ENCODE measurements around the gene OR8B4.

OR8B4 gene

DNA sequence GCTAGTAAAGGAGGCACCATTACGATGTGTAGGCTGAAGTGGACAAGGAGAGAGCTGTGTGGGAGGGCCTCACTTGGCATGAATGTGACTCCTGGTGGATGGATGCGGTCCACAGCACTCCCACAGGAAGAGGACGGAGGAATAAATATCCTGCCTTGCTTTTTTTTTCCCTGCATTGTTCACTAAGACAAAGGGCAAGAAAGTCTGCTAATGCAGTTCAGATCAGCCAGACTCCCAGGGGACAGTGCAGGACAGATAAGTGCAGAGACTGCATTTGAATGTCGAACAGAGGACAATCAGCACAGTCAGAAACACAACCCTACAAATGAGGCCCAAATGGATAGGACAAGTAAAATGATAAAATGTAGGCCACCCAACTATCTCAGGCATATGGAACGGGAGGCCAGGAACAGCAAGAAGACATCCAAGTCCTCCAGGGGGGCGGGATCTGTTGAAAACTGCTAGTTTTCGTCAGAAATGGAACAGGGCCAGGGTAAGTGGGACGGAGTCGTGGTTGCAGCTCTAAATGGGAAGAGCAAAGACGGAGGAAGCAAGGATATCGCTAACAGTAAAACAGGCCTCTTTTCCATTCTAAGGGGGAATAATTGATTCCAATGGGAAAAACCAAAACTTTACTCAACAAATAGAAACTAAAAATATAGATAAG is 46.0 kb upstream of the OR8B4 start:
- no peaks in the 10 kb centered on the region for H3K27me3 ChIP-seq (ENCODE audit: insufficient read depth, low read length, poor library complexity, severe bottlenecking)
- H3K36me3 ChIP-seq (ENCODE audit: insufficient read depth, low read length): no peaks in the 10 kb centered on the region
- H4K20me1 ChIP-seq (ENCODE audit: insufficient read depth, low read length, poor library complexity, severe bottlenecking): no peaks in the 10 kb centered on the region
- no peaks in the 10 kb centered on the region for H3K79me2 ChIP-seq (ENCODE audit: insufficient read depth, low read length)
- no peaks in the 10 kb centered on the region for H3K9me3 ChIP-seq (ENCODE audit: insufficient read depth, low read depth, low read length)
- no peaks in the 10 kb centered on the region for H3K4me1 ChIP-seq (ENCODE audit: insufficient read depth, low read length, poor library complexity, severe bottlenecking)
- TF ChIP-seq, protein P1, sequence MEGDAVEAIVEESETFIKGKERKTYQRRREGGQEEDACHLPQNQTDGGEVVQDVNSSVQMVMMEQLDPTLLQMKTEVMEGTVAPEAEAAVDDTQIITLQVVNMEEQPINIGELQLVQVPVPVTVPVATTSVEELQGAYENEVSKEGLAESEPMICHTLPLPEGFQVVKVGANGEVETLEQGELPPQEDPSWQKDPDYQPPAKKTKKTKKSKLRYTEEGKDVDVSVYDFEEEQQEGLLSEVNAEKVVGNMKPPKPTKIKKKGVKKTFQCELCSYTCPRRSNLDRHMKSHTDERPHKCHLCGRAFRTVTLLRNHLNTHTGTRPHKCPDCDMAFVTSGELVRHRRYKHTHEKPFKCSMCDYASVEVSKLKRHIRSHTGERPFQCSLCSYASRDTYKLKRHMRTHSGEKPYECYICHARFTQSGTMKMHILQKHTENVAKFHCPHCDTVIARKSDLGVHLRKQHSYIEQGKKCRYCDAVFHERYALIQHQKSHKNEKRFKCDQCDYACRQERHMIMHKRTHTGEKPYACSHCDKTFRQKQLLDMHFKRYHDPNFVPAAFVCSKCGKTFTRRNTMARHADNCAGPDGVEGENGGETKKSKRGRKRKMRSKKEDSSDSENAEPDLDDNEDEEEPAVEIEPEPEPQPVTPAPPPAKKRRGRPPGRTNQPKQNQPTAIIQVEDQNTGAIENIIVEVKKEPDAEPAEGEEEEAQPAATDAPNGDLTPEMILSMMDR (conservative IDR thresholded peaks at IDR 0.05; ENCODE audit: low read length): no peak
- no peak for TF ChIP-seq EZH2phosphoT487 (IDR thresholded peaks at IDR 0.05; ENCODE audit: borderline replicate concordance)
- H3F3A ChIP-seq (ENCODE audit: low read depth): no peaks in the 10 kb centered on the region
- H3K4me3 ChIP-seq (ENCODE audit: low read length, poor library complexity, severe bottlenecking): no peak overlapping the region
- no peaks in the 10 kb centered on the region for H3K9me2 ChIP-seq (replicated peaks; ENCODE audit: low read depth, low read length)
- H2AFZ ChIP-seq (ENCODE audit: low read length): no peak overlapping the region
- no peak overlapping the region for H3K4me2 ChIP-seq (ENCODE audit: low read depth, low read length, poor library complexity, severe bottlenecking)
- no peak overlapping the region for H3K9ac ChIP-seq (ENCODE audit: low read depth, low read length, poor library complexity, severe bottlenecking)

DNA sequence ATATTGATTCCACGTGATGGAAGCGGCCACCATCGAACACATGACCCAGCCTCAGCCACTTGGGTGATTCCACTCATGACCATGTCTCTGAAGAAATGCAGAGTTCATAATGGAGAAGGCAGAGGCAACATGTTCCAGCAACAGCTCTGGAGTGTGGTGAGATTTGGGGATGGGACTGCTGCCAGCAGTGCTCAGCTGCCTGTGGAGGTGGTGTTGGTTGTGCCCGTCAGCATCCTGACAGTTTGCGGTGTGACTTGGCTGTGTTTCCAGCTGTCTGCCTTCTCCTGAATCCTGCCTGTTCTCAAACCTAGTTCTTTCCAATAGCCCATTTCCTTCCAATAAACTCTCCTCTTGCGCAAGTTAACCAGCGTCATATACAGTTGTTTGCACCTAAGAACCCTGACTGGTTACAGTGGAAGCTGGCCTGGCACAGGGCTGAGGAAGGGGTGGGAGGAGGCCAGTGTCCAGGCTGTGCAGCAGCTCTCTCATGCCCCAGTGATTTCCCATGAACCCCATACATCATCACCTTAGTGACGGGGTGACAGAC is 42.8 kb upstream of the OR8B4 start:
- no peaks in the 10 kb centered on the region for H3K4me1 ChIP-seq (ENCODE audit: insufficient read depth, low read length, poor library complexity, severe bottlenecking)
- no peak overlapping the region for H3K4me2 ChIP-seq (ENCODE audit: low read depth, low read length, poor library complexity, severe bottlenecking)
- no peaks in the 10 kb centered on the region for H3F3A ChIP-seq (ENCODE audit: low read depth)
- no peak overlapping the region for H3K4me3 ChIP-seq (ENCODE audit: low read length, poor library complexity, severe bottlenecking)
- H4K20me1 ChIP-seq (ENCODE audit: insufficient read depth, low read length, poor library complexity, severe bottlenecking): no peaks in the 10 kb centered on the region
- no peaks in the 10 kb centered on the region for H3K9me3 ChIP-seq (ENCODE audit: insufficient read depth, low read depth, low read length)
- no peak overlapping the region for H3K9ac ChIP-seq (ENCODE audit: low read depth, low read length, poor library complexity, severe bottlenecking)
- no peaks in the 10 kb centered on the region for H3K9me2 ChIP-seq (replicated peaks; ENCODE audit: low read depth, low read length)
- no peak for TF ChIP-seq EZH2phosphoT487 (IDR thresholded peaks at IDR 0.05; ENCODE audit: borderline replicate concordance)
- TF ChIP-seq, protein P1 (conservative IDR thresholded peaks at IDR 0.05; ENCODE audit: low read length): no peak
- H3K79me2 ChIP-seq (ENCODE audit: insufficient read depth, low read length): no peaks in the 10 kb centered on the region
- no peaks in the 10 kb centered on the region for H3K36me3 ChIP-seq (ENCODE audit: insufficient read depth, low read length)
- H3K27me3 ChIP-seq (ENCODE audit: insufficient read depth, low read length, poor library complexity, severe bottlenecking): no peaks in the 10 kb centered on the region
- H2AFZ ChIP-seq (ENCODE audit: low read length): no peak overlapping the region

DNA sequence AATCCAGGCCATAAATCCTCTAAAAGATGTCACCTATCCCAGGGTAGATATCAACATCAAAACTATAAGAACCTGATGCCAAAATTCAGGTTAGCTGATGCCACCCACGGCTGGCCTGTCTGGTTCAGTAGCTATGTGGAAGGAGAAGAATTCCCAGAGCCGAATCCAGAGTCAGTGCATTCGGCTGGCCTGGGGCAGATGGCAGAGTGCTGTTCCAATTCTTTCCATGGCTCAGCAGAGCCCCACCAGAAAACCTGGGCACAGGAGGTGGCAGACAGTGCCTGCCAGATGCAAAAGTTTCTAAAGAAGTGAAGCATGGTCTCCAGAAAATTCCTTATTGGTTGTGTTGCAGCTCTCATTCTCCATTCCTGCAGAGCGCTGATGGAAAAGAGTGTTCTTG is 40.7 kb upstream of the OR8B4 start:
- H3K9me2 ChIP-seq (replicated peaks; ENCODE audit: low read depth, low read length): no peaks in the 10 kb centered on the region
- no peak overlapping the region for H3K4me2 ChIP-seq (ENCODE audit: low read depth, low read length, poor library complexity, severe bottlenecking)
- no peaks in the 10 kb centered on the region for H4K20me1 ChIP-seq (ENCODE audit: insufficient read depth, low read length, poor library complexity, severe bottlenecking)
- no peaks in the 10 kb centered on the region for H3K36me3 ChIP-seq (ENCODE audit: insufficient read depth, low read length)
- no peak overlapping the region for H3K9ac ChIP-seq (ENCODE audit: low read depth, low read length, poor library complexity, severe bottlenecking)
- no peak overlapping the region for H2AFZ ChIP-seq (ENCODE audit: low read length)
- no peaks in the 10 kb centered on the region for H3K4me1 ChIP-seq (ENCODE audit: insufficient read depth, low read length, poor library complexity, severe bottlenecking)
- no peaks in the 10 kb centered on the region for H3K9me3 ChIP-seq (ENCODE audit: insufficient read depth, low read depth, low read length)
- H3K79me2 ChIP-seq (ENCODE audit: insufficient read depth, low read length): no peaks in the 10 kb centered on the region
- H3F3A ChIP-seq (ENCODE audit: low read depth): no peaks in the 10 kb centered on the region
- H3K27me3 ChIP-seq (ENCODE audit: insufficient read depth, low read length, poor library complexity, severe bottlenecking): no peaks in the 10 kb centered on the region
- TF ChIP-seq, protein P1 (conservative IDR thresholded peaks at IDR 0.05; ENCODE audit: low read length): no peak
- no peak for TF ChIP-seq EZH2phosphoT487 (IDR thresholded peaks at IDR 0.05; ENCODE audit: borderline replicate concordance)
- H3K4me3 ChIP-seq (ENCODE audit: low read length, poor library complexity, severe bottlenecking): no peak overlapping the region

Data from Loucy (cell line).